LHCN-M2 (cell line): Measurements from ENCODE around the gene TANGO2. TPM values are rescaled to one million over a fixed set of nuclear protein-coding genes. Genes with fewer than 3 reads are reported as not detected.
"Not testable (repeated sequence)": the region's sequence is repeated elsewhere in the genome, so short reads cannot be mapped to it uniquely, and the experiment has no call there.

Source experiments
- DNase-seq: peaks from one replicate; pipeline ENCODE4 v3.0.0-alpha.2; 2012; ENCODE audit warnings: low read depth
- total RNA-seq: library from RNA; depleted of rRNA; stranded (reverse); fragments of >200 nt; gene quantifications from 2 replicates; pipeline ENCODE4 v1.2.3, GENCODE V29; 2014

The TANGO2 gene
- total RNA-seq, 1 experiment from 2014 or later, result 30.8 TPM

GRCh38 chr22:20062766-20063083 lies 41.8 kb downstream of the TANGO2 start:
- peak; percentile 77 for DNase-seq

GRCh38 chr22:20063271-20064139 lies 42.6 kb downstream of the TANGO2 start:
- no peak for DNase-seq

- no peak for DNase-seq
These were observed 43.2 kb downstream of the TANGO2 start for GRCh38 chr22:20064140-20064480.

- DNase-seq, result no peak
These were observed 43.8 kb downstream of the TANGO2 start for GRCh38 chr22:20064545-20065262.

GRCh38 chr22:20065896-20066616 lies 45.1 kb downstream of the TANGO2 start:
- no peak for DNase-seq

- no peak for DNase-seq
These were observed 45.9 kb downstream of the TANGO2 start for GRCh38 chr22:20066617-20067383.

GRCh38 chr22:20067384-20067682 lies 46.4 kb downstream of the TANGO2 start:
- DNase-seq, result not testable (repeated sequence)

- no peak for DNase-seq
These were observed 47.7 kb downstream of the TANGO2 start for GRCh38 chr22:20068640-20069039.

- DNase-seq, result no peak
These were observed 48.6 kb downstream of the TANGO2 start for GRCh38 chr22:20069331-20070042.

- DNase-seq, result no peak
These were observed 50.6 kb downstream of the TANGO2 start for GRCh38 chr22:20071524-20071972.

- no peak for DNase-seq
These were observed 55.8 kb downstream of the TANGO2 start for GRCh38 chr22:20076627-20077172.

GRCh38 chr22:20079745-20080444 lies 59.0 kb downstream of the TANGO2 start, which contains the start of gene DGCR8:
DGCR8 (plus strand) TSS chr22:20080241; CDS start chr22:20085964, 5,723 bp downstream.
- DNase-seq, result peak; percentile 95

- DNase-seq, result peak; percentile 53
These were observed 59.5 kb downstream of the TANGO2 start for GRCh38 chr22:20080445-20080775.

- DNase-seq, result peak; percentile 66
These were observed 60.1 kb downstream of the TANGO2 start for GRCh38 chr22:20080776-20081654.

- no peak for DNase-seq
These were observed 62.4 kb downstream of the TANGO2 start for GRCh38 chr22:20083157-20083890.

GRCh38 chr22:20083891-20084546 lies 63.1 kb downstream of the TANGO2 start:
- DNase-seq, result no peak

- DNase-seq, result no peak
These were observed 63.9 kb downstream of the TANGO2 start for GRCh38 chr22:20084547-20085413.
